Tibial artery (tissue), 4 donors: ENCODE results near the gene SPDL1.

Experiments
- DNase-seq, 2 donors: peaks; one replicate each; pipeline ENCODE4 v3.0.0-alpha.2; 2019
- H3K27ac ChIP-seq, 2 donors: fragments of 200-600 bp; sonication (generic) in 1 of 2; 1 replicate in 1 of 2; 2 replicates in 1 of 2; pipeline ENCODE4 v1.5.1; 2018 to 2019; ENCODE audit warnings: mild to moderate bottlenecking in 1 of 2
- H3K27me3 ChIP-seq, 2 donors: fragments of 200-600 bp; sonication (generic) in 1 of 2; one replicate each; pipeline versions ENCODE4 v1.5.1 to v1.6.0; 2016 to 2019
- H3K36me3 ChIP-seq, 3 donors: fragments of 200-600 bp; sonication (generic) in 2 of 3; one replicate each; pipeline ENCODE4 v1.5.1; 2016 to 2019; ENCODE audit warnings: mild to moderate bottlenecking in 2 of 3
- H3K4me1 ChIP-seq, 4 donors: fragments of 200-600 bp; sonication (generic) in 2 of 4; 1 replicate in 3 of 4; 2 replicates in 1 of 4; pipeline ENCODE4 v1.5.1; 2016 to 2019
- H3K4me3 ChIP-seq, 2 donors: fragments of 200-600 bp; sonication (generic) in 1 of 2; 1 replicate in 1 of 2; 2 replicates in 1 of 2; pipeline ENCODE4 v1.5.1; 2018 to 2019; ENCODE audit warnings: mild to moderate bottlenecking in 2 of 2
- H3K9me3 ChIP-seq, 3 donors: fragments of 200-600 bp; sonication (generic) in 1 of 3; one replicate each; pipeline ENCODE4 v1.5.1; 2016 to 2019
- intact Hi-C: fragments of 100-400 bp; cut with DNase I; formaldehyde crosslinking; loops from one replicate; pipeline ENCODE4 v1.15.0; 2023; ENCODE audit warnings: low total_unique reads
- TF ChIP-seq, protein P1 (sequence below), 2 experiments: fragments of 200-600 bp in 1 of 2; fragments of 450-650 bp in 1 of 2; IDR thresholded peaks; one replicate each; pipeline ENCODE4 v1.5.1; 2017 to 2019; ENCODE audit warnings: antibody characterized with exemption in 2 of 2, mild to moderate bottlenecking in 1 of 2, moderate library complexity in 1 of 2

SPDL1 gene

GRCh38 chr5:169641253-169641652 is 57.7 kb downstream of the SPDL1 start:
- Histone ChIP-seq H3K27ac (no peak overlapping the region), H3K4me3 (no peak overlapping the region), H3K4me1 (peaks cover 0 to 7% (median 7%) of the 10 kb centered on the region in 4 donors), H3K9me3 (peaks cover 0 to 9% (median 0%) of the 10 kb centered on the region in 3 donors), H3K27me3 (peaks cover 0 to 27% of the 10 kb centered on the region in 2 donors), H3K36me3 (no peaks in the 10 kb centered on the region)
- TF ChIP-seq, protein P1, sequence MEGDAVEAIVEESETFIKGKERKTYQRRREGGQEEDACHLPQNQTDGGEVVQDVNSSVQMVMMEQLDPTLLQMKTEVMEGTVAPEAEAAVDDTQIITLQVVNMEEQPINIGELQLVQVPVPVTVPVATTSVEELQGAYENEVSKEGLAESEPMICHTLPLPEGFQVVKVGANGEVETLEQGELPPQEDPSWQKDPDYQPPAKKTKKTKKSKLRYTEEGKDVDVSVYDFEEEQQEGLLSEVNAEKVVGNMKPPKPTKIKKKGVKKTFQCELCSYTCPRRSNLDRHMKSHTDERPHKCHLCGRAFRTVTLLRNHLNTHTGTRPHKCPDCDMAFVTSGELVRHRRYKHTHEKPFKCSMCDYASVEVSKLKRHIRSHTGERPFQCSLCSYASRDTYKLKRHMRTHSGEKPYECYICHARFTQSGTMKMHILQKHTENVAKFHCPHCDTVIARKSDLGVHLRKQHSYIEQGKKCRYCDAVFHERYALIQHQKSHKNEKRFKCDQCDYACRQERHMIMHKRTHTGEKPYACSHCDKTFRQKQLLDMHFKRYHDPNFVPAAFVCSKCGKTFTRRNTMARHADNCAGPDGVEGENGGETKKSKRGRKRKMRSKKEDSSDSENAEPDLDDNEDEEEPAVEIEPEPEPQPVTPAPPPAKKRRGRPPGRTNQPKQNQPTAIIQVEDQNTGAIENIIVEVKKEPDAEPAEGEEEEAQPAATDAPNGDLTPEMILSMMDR (IDR thresholded peaks at IDR 0.05): no peak
- no peak for DNase-seq
- intact Hi-C loops: no loop called here

- no peak overlapping the region for H3K27ac ChIP-seq
These were observed 63.3 kb downstream of the SPDL1 start for GRCh38 chr5:169646856-169647255.

GRCh38 chr5:169647566-169647965 is 64.0 kb downstream of the SPDL1 start:
- Histone ChIP-seq H3K27me3 (no peaks in the 10 kb centered on the region), H3K9me3 (no peaks in the 10 kb centered on the region), H3K36me3 (no peaks in the 10 kb centered on the region), H3K27ac (no peak overlapping the region), H3K4me1 (peaks cover 0 to 4% (median 0%) of the 10 kb centered on the region in 4 donors), H3K4me3 (no peak overlapping the region)
- no peak for DNase-seq
- intact Hi-C loops: no loop called here
- TF ChIP-seq, protein P1 (IDR thresholded peaks at IDR 0.05): no peak

More at GRCh38 chr5:169646856-169647255, 63.3 kb downstream of the SPDL1 start:
- no peaks in the 10 kb centered on the region for H3K27me3 ChIP-seq
- no peaks in the 10 kb centered on the region for H3K9me3 ChIP-seq
- no peak for DNase-seq
- TF ChIP-seq, protein P1 (IDR thresholded peaks at IDR 0.05): no peak
- H3K36me3 ChIP-seq: no peaks in the 10 kb centered on the region
- intact Hi-C loops: no loop called here
- H3K4me1 ChIP-seq: peaks cover 0 to 4% (median 0%) of the 10 kb centered on the region in 4 donors
- H3K4me3 ChIP-seq: no peak overlapping the region

- DNase-seq: no peak
- Histone ChIP-seq H3K36me3 (no peaks in the 10 kb centered on the region), H3K4me1 (peaks cover 0 to 4% (median 0%) of the 10 kb centered on the region in 4 donors), H3K9me3 (no peaks in the 10 kb centered on the region), H3K27me3 (no peaks in the 10 kb centered on the region), H3K4me3 (no peak overlapping the region), H3K27ac (no peak overlapping the region)
- intact Hi-C loops: no loop called here
- TF ChIP-seq, protein P1 (IDR thresholded peaks at IDR 0.05): no peak
These were observed 65.2 kb downstream of the SPDL1 start for GRCh38 chr5:169648725-169649310.

- no peak overlapping the region for H3K27ac ChIP-seq
- no peaks in the 10 kb centered on the region for H3K27me3 ChIP-seq
- no peaks in the 10 kb centered on the region for H3K9me3 ChIP-seq
- H3K4me1 ChIP-seq: peaks cover 0 to 4% (median 0%) of the 10 kb centered on the region in 4 donors
- TF ChIP-seq, protein P1 (IDR thresholded peaks at IDR 0.05): no peak
- DNase-seq: no peak
- H3K4me3 ChIP-seq: no peak overlapping the region
- no peaks in the 10 kb centered on the region for H3K36me3 ChIP-seq
- intact Hi-C loops: no loop called here
These were observed 65.9 kb downstream of the SPDL1 start for GRCh38 chr5:169649486-169649885.
